SK-N-SH treated with all-trans-retinoic acid at 6 μM for 48 hours (cell line): ENCODE results near the gene IL1RL1.

Experiments used
- ARNTL ChIP-seq: fragments of 450-650 bp; formaldehyde crosslinking; IDR thresholded peaks from 2 replicates; pipeline ENCODE4 v1.5.0; 2020; ENCODE audit warnings: low read depth, mild to moderate bottlenecking, moderate library complexity, borderline replicate concordance
- CREB5 ChIP-seq: fragments of 250-450 bp; sonication (Bioruptor Pico); IDR thresholded peaks from 2 replicates; pipeline ENCODE4 v1.5.1; 2020; ENCODE audit warnings: low read depth, mild to moderate bottlenecking, moderate library complexity
- GLIS3 ChIP-seq: fragments of 250-450 bp; sonication (Bioruptor Pico); IDR thresholded peaks from 2 replicates; pipeline ENCODE4 v1.5.0; 2020; ENCODE audit warnings: mild to moderate bottlenecking, moderate library complexity
- PATZ1 ChIP-seq: fragments of 250-450 bp; sonication (Bioruptor Pico); IDR thresholded peaks from 2 replicates; pipeline ENCODE4 v1.8.0; 2020; ENCODE audit warnings: mild to moderate bottlenecking, moderate library complexity, borderline replicate concordance
- RARB ChIP-seq: fragments of 250-450 bp; sonication (Bioruptor Pico); IDR thresholded peaks from 2 replicates; pipeline ENCODE4 v1.8.0; 2021; ENCODE audit warnings: mild to moderate bottlenecking, moderate library complexity
- ZC3H10 ChIP-seq: fragments of 250-450 bp; sonication (Bioruptor Pico); IDR thresholded peaks from 2 replicates; pipeline ENCODE4 v1.5.1; 2021; ENCODE audit warnings: mild to moderate bottlenecking, moderate library complexity
- ZFP3 ChIP-seq: fragments of 250-450 bp; sonication (Bioruptor Pico); IDR thresholded peaks from 2 replicates; pipeline ENCODE4 v1.5.0; 2020; ENCODE audit warnings: mild to moderate bottlenecking, moderate library complexity
- ZFP30 ChIP-seq: fragments of 450-650 bp; formaldehyde crosslinking; IDR thresholded peaks from 2 replicates; pipeline ENCODE4 v1.5.0; 2022; ENCODE audit warnings: mild to moderate bottlenecking, moderate library complexity
- ZNF565 ChIP-seq: fragments of 450-650 bp; formaldehyde crosslinking; conservative IDR thresholded peaks from 2 replicates; pipeline ENCODE4 v1.5.0; 2020; ENCODE audit warnings: low read depth, mild to moderate bottlenecking, moderate library complexity
- TF ChIP-seq, protein P1 (sequence below): fragments of 250-450 bp; sonication (Bioruptor Pico); IDR thresholded peaks from 2 replicates; pipeline ENCODE4 v1.5.0; 2020; ENCODE audit warnings: mild to moderate bottlenecking, moderate library complexity

- no peak for TF ChIP-seq ZFP30 (CRISPR knock-in tag)
- TF ChIP-seq, protein P1, sequence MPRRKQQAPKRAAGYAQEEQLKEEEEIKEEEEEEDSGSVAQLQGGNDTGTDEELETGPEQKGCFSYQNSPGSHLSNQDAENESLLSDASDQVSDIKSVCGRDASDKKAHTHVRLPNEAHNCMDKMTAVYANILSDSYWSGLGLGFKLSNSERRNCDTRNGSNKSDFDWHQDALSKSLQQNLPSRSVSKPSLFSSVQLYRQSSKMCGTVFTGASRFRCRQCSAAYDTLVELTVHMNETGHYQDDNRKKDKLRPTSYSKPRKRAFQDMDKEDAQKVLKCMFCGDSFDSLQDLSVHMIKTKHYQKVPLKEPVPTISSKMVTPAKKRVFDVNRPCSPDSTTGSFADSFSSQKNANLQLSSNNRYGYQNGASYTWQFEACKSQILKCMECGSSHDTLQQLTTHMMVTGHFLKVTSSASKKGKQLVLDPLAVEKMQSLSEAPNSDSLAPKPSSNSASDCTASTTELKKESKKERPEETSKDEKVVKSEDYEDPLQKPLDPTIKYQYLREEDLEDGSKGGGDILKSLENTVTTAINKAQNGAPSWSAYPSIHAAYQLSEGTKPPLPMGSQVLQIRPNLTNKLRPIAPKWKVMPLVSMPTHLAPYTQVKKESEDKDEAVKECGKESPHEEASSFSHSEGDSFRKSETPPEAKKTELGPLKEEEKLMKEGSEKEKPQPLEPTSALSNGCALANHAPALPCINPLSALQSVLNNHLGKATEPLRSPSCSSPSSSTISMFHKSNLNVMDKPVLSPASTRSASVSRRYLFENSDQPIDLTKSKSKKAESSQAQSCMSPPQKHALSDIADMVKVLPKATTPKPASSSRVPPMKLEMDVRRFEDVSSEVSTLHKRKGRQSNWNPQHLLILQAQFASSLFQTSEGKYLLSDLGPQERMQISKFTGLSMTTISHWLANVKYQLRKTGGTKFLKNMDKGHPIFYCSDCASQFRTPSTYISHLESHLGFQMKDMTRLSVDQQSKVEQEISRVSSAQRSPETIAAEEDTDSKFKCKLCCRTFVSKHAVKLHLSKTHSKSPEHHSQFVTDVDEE (CRISPR knock-in tag): no peak
- TF ChIP-seq ARNTL: no peak
- no peak for TF ChIP-seq CREB5 (CRISPR knock-in tag)
- no peak for TF ChIP-seq PATZ1 (CRISPR knock-in tag)
- TF ChIP-seq ZNF565 (CRISPR knock-in tag): no peak
- TF ChIP-seq GLIS3: no peak
- TF ChIP-seq ZFP3 (CRISPR knock-in tag): no peak
- TF ChIP-seq RARB (CRISPR knock-in tag): no peak
- TF ChIP-seq ZC3H10 (CRISPR knock-in tag): no peak
Observed at GRCh38 chr2:102313471-102313870, 2.1 kb downstream of the IL1RL1 start.
